Skeletal muscle cell (primary cell): ENCODE measurements around the gene CLEC17A.

ENCODE experiments used
- DNase-seq: peaks from one replicate; pipeline ENCODE4 v3.0.0-alpha.2; 2010; ENCODE audit warnings: low read depth
- H3K4me3 ChIP-seq: 2 replicates; pipeline ENCODE4 v1.5.1; 2011; ENCODE audit warnings: low read depth, mild to moderate bottlenecking, control low read depth, low read length, moderate library complexity

Gene CLEC17A

DNA sequence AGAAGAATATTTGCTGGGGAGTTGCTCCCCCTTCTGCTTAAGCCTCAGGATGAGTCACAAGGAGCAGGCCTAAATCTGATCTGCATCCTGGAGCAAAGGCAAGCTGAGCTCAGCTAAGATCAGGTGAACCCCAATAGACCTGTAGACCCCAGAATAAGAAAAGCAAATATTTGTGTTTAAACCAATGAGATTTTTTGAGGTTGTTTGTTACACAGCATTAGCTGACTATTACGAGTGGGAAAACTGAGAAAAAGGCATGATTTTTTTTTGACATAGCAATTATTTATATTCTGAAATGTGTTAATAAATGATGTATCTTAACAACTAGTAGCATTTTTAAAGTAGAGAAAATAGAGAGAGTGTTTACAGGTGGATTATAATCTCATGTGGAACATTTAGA, 46.7 kb downstream of the CLEC17A start:
- DNase-seq, result no peak
- H3K4me3 ChIP-seq, result no peak overlapping the region

- DNase-seq, result no peak
- no peak overlapping the region for H3K4me3 ChIP-seq
Measured at GRCh38 chr19:14632286-14632685, 49.4 kb downstream of the CLEC17A start.

- DNase-seq, result no peak
- H3K4me3 ChIP-seq, result no peak overlapping the region
Measured at GRCh38 chr19:14639536-14640277, 56.8 kb downstream of the CLEC17A start.

DNA sequence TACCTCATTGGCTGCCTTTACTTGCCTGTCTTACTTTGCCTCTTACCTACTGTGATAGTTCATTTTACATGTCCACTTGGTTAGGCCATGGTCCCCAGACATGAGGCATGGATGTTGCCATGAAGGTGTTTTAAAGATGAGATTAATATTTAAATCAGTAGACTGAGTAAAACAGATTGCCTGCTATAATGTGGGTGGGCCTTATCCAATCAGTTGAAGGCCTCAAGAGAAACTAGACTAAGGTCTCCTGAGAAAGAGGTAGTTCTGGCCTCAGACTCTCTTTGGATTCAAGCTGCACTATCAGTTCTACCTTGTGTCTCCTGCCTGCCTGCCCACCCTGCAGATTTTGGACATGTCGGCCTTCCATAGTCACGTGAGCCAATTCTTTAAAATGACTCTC, 65.6 kb downstream of the CLEC17A start:
- no peak for DNase-seq
- H3K4me3 ChIP-seq, result no peak overlapping the region

GRCh38 chr19:14649020-14649419, 66.1 kb downstream of the CLEC17A start:
- no peak overlapping the region for H3K4me3 ChIP-seq

GRCh38 chr19:14650161-14650560, 67.3 kb downstream of the CLEC17A start:
- no peak overlapping the region for H3K4me3 ChIP-seq
- no peak for DNase-seq

More at GRCh38 chr19:14649020-14649419, 66.1 kb downstream of the CLEC17A start:
- no peak for DNase-seq

GRCh38 chr19:14654786-14655560, 72.1 kb downstream of the CLEC17A start:
- H3K4me3 ChIP-seq, result no peak overlapping the region
- DNase-seq, result no peak

DNA sequence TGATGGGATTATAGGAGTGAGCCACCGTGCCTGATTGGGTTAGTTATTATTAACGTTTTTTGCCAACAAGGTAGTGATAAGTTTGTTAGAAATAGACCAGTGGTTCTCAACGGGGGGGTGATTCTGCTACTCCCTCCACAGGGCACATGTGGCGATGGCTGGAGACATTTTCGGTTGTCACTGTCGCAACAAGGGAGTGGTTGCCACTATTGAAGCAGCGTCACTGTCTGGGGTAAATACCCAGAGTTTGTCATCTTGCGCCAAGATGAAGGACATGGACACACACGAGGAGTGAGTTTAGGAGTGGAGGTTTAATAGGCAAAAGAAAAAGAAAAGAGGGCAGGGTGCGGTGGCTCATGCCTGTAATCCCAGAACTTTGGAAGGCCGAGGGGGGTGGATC, 72.8 kb downstream of the CLEC17A start:
- DNase-seq, result no peak
- H3K4me3 ChIP-seq, result no peak overlapping the region

DNA sequence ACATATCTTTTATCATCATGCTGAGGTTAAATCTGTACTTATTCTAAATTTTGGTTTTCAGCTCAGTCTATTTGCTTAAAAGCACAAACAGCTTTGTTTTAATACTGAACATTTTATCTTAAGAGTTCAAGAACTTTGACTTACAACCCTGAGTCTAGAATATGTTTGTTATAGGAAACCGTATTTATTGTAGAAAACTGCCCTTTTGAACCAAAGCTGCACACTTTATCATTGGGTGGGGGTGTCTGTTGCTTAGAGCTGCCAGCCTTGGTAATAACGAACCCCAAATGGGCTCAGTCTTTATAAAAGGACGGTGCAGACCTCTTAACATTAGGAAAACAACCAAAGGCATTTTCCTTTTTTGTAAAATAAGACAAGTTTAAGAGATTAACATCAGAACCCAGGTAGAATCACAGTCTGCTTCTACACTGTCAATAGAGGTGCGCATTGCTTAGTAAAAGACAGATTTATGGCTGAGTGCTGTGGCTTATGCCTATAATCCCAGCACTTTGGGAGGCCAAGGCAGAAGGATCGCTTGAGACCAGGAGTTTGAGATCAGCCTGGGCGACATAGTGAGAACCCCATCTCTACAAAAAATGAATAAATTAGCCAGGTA, 77.1 kb downstream of the CLEC17A start:
- no peak overlapping the region for H3K4me3 ChIP-seq

GRCh38 chr19:14661372-14661924, 78.6 kb downstream of the CLEC17A start:
- no peak overlapping the region for H3K4me3 ChIP-seq
- no peak for DNase-seq

More for the DNA sequence above, 77.1 kb downstream of the CLEC17A start:
- DNase-seq, result no peak
